Ovary (tissue), 9 donors: ENCODE results near the gene ZNF593OS. TPM values are rescaled to one million over a fixed set of nuclear protein-coding genes. Genes with fewer than 3 reads are reported as not detected.

Experiments
- DNase-seq, 5 donors: peaks; one replicate each; pipeline ENCODE4 v3.0.0-alpha.2; 2019 to 2020
- H3K27ac ChIP-seq, 2 donors: fragments of 200-600 bp; one replicate each; pipeline versions ENCODE4 v1.5.1 to v1.8.0; 2019 to 2022
- H3K27me3 ChIP-seq: fragments of 200-600 bp; one replicate; pipeline ENCODE4 v1.8.0; 2022
- H3K36me3 ChIP-seq: fragments of 200-600 bp; sonication (generic); one replicate; pipeline ENCODE4 v1.5.1; 2019
- H3K4me1 ChIP-seq: one replicate; pipeline ENCODE4 v1.8.1; 2013; ENCODE audit warnings: mild to moderate bottlenecking, moderate library complexity; ENCODE audit not compliant: insufficient read depth
- H3K4me3 ChIP-seq: fragments of 200-600 bp; sonication (generic); one replicate; pipeline ENCODE4 v1.5.1; 2017
- H3K9me3 ChIP-seq, 2 donors: fragments of 200-600 bp in 1 of 2; sonication (generic) in 1 of 2; one replicate each; pipeline versions ENCODE4 v1.5.1 to v1.8.1; 2013 to 2019; ENCODE audit warnings: mild to moderate bottlenecking in 1 of 2, moderate library complexity in 1 of 2
- EP300 ChIP-seq: sonication (generic); formaldehyde crosslinking; IDR thresholded peaks from one replicate; pipeline ENCODE4 v1.6.1; 2017; ENCODE audit warnings: antibody characterized with exemption
- POLR2A ChIP-seq: fragments of 450-650 bp; IDR thresholded peaks from one replicate; pipeline ENCODE4 v1.6.1; 2017; ENCODE audit warnings: antibody characterized with exemption, mild to moderate bottlenecking, moderate library complexity
- WGBS, 3 donors: extraction: QIAGEN DNeasy Blood & Tissue Kit in 1 of 3; methylation state at CpG; one replicate each; pipeline versions ENCODE4 v1.1.5 to v1.1.7; 2013 to 2017; 5-methylcytosine and 5-hydroxymethylcytosine counted together
- intact Hi-C, 4 donors: fragments of 100-400 bp; cut with DNase I; formaldehyde crosslinking; loops; one replicate each; pipeline versions ENCODE4 v1.11.0 to v1.15.1; 2022 to 2023
- polyA plus RNA-seq, 2 donors: library from polyadenylated mRNA; stranded (reverse); fragments of 200-250 nt in 1 of 2; fragments of 350-450 nt in 1 of 2; fragmentation: Illumina TruSeq in 1 of 2; extraction: RNeasy Lipid Tissue Mini Kit (QIAGEN cat#74804) in 1 of 2; gene quantifications; one replicate each; pipeline ENCODE4 v1.2.3, GENCODE V29; 2013 to 2014
- total RNA-seq, 7 donors: library from RNA; depleted of rRNA in 2 of 7; stranded (reverse); fragments of >200 nt in 2 of 7; fragmentation: NEBNext Ultra II Directional in 3 of 7; extraction: Animal tissue kit (Norgen Biotek cat#: 25700) in 3 of 7; gene quantifications; one replicate each; pipeline versions ENCODE4 v1.1.0 to v1.2.4, GENCODE V29; 2016 to 2023
- TF ChIP-seq, protein P1 (sequence below), 3 donors: fragments of 450-650 bp in 2 of 3; fragments of 200-600 bp in 1 of 3; IDR thresholded peaks; one replicate each; pipeline versions ENCODE4 v1.5.1 to v1.8.0; 2016 to 2022; ENCODE audit warnings: antibody characterized with exemption in 3 of 3, mild to moderate bottlenecking in 1 of 3
- donor health status: DM: no; HTN: no; CAD: no; lungs with moderate emphysema.
- donor health status: DM: no; HTN: no; CAD: no.
- donor health status: Bipolar disorder and iron deficiency.
- donor health status: DM: yes; HTN: yes; CAD: no.
- donor health status: DM: no; HTN: no; CAD: no.
- donor health status: DM: yes; HTN: yes; CAD: no.

The ZNF593OS gene
- total and polyA plus RNA-seq, 9 donors = 0.54 TPM; not detected in 8

DNA sequence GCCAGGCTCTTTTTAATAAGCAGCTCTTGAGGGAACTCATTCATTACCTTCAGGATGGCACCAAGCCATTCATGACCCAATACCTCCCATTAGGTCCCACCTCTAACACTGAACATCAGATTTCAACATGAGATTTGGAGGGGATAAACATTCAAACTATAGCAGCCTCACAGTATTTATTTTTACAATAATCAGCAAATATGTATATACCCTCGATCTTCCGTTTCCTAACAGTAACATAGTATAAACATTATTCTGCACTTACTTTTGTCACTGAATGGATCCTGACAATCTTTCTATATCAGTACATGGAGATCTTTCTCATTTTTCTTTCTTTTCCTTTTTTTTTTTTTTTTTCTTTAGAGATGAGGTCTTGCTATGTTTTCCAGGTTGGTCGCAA, 24.2 kb upstream of the ZNF593OS start:
- Histone ChIP-seq H3K9me3 (no peaks in the 10 kb centered on the region), H3K36me3 (no peaks in the 10 kb centered on the region)

DNA sequence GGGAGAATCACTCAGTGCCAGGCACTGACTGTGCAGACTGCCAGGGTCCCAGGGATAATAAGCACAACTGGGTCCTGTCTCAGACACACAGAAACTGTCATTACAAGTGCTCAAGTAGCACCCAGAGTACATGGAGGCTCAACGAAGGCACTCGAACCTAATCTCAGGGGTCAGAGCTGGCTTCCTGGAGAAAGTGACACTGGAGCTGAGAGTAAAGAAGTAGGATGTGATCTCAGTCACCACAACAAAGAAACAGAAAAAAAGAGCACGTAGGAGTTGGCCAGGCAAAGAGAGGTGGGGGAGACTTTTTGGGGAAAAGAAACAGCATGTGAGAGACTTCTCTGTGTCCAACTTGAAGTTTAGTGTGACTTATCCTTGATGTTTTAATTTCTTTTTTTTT, 20.1 kb upstream of the ZNF593OS start:
- Histone ChIP-seq H3K27ac (no peak overlapping the region), H3K36me3 (no peaks in the 10 kb centered on the region), H3K9me3 (no peaks in the 10 kb centered on the region), H3K27me3 (no peaks in the 10 kb centered on the region), H3K4me3 (no peak overlapping the region), H3K4me1 (no peaks in the 10 kb centered on the region)
- intact Hi-C loops = no loop called here
- no peak for DNase-seq
- WGBS, 3 donors = 38 to 61% (median 50%) methylated on average over 3 of the region's 3 CpGs
- TF ChIP-seq POLR2A (no peak), EP300 (no peak)
- TF ChIP-seq, protein P1, sequence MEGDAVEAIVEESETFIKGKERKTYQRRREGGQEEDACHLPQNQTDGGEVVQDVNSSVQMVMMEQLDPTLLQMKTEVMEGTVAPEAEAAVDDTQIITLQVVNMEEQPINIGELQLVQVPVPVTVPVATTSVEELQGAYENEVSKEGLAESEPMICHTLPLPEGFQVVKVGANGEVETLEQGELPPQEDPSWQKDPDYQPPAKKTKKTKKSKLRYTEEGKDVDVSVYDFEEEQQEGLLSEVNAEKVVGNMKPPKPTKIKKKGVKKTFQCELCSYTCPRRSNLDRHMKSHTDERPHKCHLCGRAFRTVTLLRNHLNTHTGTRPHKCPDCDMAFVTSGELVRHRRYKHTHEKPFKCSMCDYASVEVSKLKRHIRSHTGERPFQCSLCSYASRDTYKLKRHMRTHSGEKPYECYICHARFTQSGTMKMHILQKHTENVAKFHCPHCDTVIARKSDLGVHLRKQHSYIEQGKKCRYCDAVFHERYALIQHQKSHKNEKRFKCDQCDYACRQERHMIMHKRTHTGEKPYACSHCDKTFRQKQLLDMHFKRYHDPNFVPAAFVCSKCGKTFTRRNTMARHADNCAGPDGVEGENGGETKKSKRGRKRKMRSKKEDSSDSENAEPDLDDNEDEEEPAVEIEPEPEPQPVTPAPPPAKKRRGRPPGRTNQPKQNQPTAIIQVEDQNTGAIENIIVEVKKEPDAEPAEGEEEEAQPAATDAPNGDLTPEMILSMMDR (IDR thresholded peaks at IDR 0.05) = no peak

More for the DNA sequence above, 24.2 kb upstream of the ZNF593OS start:
- DNase-seq = no peak
- intact Hi-C loops = no loop called here
- Histone ChIP-seq H3K27me3 (no peaks in the 10 kb centered on the region), H3K4me3 (no peak overlapping the region), H3K27ac (no peak overlapping the region), H3K4me1 (no peaks in the 10 kb centered on the region)
- TF ChIP-seq, protein P1 (IDR thresholded peaks at IDR 0.05) = no peak
- no peak for TF ChIP-seq POLR2A
- TF ChIP-seq EP300 = no peak
- WGBS, 3 donors = 64 to 80% (median 75%) methylated on average over 3 of the region's 3 CpGs

DNA sequence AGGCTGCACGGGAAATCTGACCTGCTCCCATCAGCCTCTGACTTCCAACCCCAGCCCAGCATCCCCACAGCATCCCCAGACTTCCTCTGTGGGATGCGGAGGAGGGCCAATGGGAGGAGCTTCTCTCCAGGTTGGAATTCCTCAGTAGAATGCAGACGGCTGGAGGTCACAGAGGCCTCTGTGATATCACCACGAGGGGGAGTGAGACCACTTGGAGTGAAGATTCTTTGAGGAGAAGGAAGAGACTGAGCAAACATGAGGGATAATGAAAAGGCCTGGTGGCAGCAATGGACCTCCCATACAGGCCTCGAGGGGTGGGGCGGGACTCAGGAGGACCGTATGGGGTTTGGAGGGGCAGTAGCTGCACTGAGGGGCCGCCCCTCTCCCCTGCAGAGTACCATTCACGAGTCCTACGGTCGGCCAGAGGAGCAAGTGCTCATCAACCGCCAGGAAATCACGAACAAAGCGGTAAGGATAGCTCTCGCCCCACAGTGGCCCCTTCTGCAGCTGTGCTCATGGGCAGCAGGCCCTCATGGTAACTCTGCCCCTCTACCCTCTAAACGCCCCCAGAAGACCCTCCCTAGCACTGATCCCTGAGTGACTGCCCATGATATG, 18.8 kb upstream of the ZNF593OS start, which contains the start of gene CATSPER4:
Gene CATSPER4, plus strand, starts transcription at position 230 of the 615 bp plus-strand sequence. Its CDS starts 26 bp downstream, at position 256.
- Histone ChIP-seq H3K36me3 (no peaks in the 10 kb centered on the region), H3K4me1 (no peaks in the 10 kb centered on the region), H3K9me3 (no peaks in the 10 kb centered on the region), H3K27ac (no peak within 1 kb of the TSS), H3K27me3 (no peaks in the 10 kb centered on the region), H3K4me3 (no peak within 1 kb of the TSS)
- no peak for DNase-seq
- TF ChIP-seq POLR2A (no peak), EP300 (no peak)
- TF ChIP-seq, protein P1 (IDR thresholded peaks at IDR 0.05) = no peak
- intact Hi-C loops = no loop called here
- 49 to 54% (median 51%) methylated on average over 16 of the region's 16 CpGs for WGBS, 3 donors

DNA sequence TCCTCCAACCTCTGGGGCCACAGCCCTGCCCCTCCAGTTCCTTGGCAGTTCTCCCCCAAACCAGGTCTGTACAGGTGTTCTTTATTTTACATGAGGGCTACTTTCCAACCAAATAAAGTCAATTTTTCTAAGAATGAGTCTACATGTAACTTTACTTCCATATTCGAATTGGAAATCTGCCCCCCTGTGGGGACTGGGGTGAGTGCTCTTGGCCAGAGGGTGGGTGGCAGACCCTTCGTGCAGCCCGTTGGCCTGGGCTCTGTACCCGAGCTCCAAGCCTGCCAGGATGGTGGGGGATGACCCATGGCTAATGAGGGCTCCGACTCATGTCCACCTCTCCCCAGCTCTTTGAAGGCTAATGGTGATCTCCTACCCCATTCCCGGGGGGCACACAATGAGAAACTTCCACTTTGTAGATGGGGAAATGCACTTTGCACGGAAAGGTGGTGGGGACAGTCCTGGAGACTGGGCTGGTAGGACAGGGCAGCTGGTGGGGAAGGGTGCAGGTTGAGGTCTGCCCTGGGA, 18.2 kb upstream of the ZNF593OS start:
- Histone ChIP-seq H3K9me3 (no peaks in the 10 kb centered on the region), H3K36me3 (no peaks in the 10 kb centered on the region), H3K27me3 (no peaks in the 10 kb centered on the region), H3K4me3 (no peak overlapping the region), H3K4me1 (no peaks in the 10 kb centered on the region), H3K27ac (no peak overlapping the region)
- TF ChIP-seq POLR2A = no peak
- TF ChIP-seq, protein P1 (IDR thresholded peaks at IDR 0.05) = no peak
- no peak for TF ChIP-seq EP300
- DNase-seq = no peak
- 77 to 89% (median 85%) methylated on average over 7 of the region's 7 CpGs for WGBS, 3 donors
- intact Hi-C loops = no loop called here
